ENCODE measurements around the gene SH3BP2.

Gene SH3BP2

DNA sequence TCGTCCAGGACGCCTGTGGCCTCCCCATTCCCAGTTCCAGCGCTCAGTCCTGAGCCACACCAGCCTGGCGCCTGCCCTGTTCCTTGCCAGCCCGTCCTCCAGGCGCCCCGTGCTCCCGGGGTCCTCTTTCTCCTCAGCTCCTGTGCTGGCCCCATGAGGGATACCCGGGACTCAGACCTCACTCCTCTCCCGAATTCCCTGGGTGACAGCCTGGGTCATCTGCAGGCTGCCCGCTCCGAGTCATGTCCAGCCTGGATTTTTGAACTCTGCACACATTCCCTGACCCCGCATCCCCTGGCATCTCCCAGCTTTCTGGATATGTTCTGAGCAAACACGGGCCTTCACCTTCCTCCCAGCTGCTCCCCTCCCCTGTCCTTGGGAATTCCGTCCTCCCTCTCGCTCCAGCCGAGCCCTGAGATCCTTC, 35.9 kb downstream of the SH3BP2 start:
- Mint-ChIP-seq H3K9me3 (no peaks in the 10 kb centered on the region), H3K4me3 (no peak overlapping the region), H3K27me3 (no peaks in the 10 kb centered on the region), H3K4me1 (peaks cover 4% of the 10 kb centered on the region), H3K36me3 (peaks cover 5% of the 10 kb centered on the region), H3K27ac (no peak overlapping the region)

DNA sequence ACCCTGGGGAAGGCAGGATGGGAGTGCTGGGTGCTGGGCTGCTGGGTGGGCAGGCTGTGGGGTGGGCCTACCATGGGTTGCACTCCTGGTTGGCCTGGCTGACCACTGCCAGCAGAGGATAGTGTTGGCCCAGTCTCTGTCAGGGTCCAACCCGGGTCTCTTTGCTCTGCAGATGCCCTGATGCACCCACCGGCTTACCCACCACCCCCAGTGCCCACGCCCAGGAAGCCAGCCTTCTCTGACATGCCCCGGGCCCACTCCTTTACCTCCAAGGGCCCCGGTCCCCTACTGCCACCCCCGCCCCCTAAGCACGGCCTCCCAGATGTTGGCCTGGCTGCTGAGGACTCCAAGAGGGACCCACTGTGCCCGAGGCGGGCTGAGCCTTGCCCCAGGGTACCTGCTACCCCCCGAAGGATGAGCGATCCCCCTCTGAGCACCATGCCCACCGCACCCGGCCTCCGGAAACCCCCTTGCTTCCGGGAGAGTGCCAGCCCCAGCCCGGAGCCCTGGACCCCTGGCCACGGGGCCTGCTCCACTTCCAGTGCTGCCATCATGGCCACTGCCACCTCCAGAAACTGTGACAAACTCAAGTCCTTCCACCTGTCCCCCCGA, 36.5 kb downstream of the SH3BP2 start:
- no peak overlapping the region for H3K4me3 Mint-ChIP-seq
- H3K36me3 Mint-ChIP-seq = peaks cover 5% of the 10 kb centered on the region
- H3K9me3 Mint-ChIP-seq = no peaks in the 10 kb centered on the region
- peaks cover 6% of the 10 kb centered on the region for H3K4me1 Mint-ChIP-seq
- H3K27me3 Mint-ChIP-seq = no peaks in the 10 kb centered on the region
- no peak overlapping the region for H3K27ac Mint-ChIP-seq

DNA sequence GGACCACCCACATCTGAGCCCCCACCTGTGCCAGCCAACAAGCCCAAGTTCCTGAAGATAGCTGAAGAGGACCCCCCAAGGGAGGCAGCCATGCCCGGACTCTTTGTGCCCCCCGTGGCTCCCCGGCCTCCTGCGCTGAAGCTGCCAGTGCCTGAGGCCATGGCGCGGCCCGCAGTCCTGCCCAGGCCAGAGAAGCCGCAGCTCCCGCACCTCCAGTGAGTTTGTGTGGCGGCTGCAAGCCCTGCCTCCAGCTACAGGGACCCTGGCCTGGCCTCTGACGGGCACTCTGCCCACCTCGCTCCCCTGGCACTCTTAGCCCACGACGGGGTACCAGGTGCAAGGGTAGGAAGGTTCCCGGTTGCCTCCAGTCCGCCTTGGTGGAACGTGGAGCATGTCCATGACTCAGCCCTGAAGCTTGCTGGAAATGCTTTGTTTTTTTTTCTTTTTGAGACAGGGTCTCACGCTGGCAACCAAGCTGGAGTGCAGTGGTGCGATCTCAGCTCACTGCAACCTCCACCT, 37.1 kb downstream of the SH3BP2 start:
- no peaks in the 10 kb centered on the region for H3K9me3 Mint-ChIP-seq
- H3K4me3 Mint-ChIP-seq = no peak overlapping the region
- H3K27ac Mint-ChIP-seq = no peak overlapping the region
- peaks cover 12% of the 10 kb centered on the region for H3K4me1 Mint-ChIP-seq
- H3K27me3 Mint-ChIP-seq = no peaks in the 10 kb centered on the region
- H3K36me3 Mint-ChIP-seq = peaks cover 5% of the 10 kb centered on the region

DNA sequence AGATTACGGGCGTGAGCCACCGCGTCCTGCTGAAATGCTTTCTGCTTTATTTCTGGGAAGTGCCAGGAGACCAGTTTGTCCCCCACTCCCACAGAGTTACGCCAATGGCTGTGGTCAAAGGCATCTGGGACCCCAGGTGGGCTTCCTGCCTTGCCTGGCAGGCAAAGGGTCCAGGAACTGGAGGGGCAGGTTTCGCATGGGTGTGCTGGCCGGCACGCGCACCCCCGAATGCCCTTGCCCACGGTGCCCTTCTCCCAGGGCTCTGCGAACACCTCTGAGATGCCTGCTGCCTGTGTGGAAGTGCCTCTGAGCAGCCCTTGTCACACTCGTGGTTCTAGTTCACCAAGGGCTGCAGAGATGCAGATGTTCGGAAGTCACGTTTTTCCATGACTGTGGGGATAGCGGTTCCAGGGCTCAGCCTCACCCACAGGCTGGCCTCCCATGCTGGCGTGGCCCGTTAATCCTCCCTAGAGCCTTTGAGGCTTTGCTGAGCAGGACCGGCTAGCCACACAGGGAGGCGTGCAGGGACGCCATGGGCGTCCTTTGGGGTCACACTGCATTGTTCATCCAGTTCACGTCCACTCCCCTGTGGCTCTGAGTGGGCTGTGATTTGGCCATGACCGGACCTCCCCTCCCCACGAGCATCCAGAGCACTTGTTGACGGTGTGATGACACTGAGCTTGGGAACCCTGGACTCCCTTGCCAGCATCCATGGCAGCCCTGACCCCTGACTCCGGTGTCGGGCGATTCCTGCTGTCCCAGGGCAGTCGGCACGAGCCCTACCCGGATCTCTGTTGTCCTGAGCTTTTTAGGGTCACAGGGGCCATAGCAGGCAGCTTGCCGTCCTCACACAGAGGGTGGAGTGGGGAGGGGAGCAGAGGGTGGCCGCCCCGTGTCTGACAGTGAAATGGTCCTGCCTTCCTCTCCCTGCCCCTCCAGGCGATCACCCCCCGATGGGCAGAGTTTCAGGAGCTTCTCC, 38.0 kb downstream of the SH3BP2 start:
- Mint-ChIP-seq H3K27ac (no peak overlapping the region), H3K4me3 (no peak overlapping the region), H3K27me3 (no peaks in the 10 kb centered on the region), H3K36me3 (peaks cover 5% of the 10 kb centered on the region), H3K4me1 (peaks cover 21% of the 10 kb centered on the region), H3K9me3 (no peaks in the 10 kb centered on the region)

DNA sequence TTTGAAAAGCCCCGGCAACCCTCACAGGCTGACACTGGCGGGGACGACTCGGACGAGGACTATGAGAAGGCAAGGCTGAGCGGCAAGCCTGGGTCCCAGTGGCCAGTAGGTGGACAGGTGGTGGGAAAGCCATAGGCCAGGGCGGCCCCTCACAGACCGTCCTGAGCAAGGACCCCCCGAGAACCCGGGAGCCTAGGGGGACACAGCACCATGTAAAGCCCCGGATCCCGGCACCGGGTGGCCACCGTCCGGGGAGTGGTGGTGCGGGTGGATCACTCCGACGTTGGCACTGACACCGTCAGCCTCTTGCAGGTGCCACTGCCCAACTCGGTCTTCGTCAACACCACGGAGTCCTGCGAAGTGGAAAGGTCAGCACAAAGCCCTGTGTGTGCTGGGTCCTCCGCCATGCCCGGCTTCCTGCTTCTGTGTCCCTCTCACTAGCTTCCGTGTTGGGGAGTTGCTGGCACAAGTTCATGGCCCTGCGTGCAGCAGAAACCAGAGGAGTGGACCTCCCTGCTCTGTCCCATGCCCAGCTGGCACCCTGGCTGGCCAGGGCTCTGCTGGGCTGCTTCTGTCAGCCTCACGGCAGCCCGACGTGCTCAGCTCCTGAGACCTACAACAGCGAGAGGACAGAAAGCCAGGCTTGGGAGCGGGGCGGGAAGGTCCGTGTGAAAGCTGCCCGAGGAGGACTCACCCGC, 38.9 kb downstream of the SH3BP2 start:
- Mint-ChIP-seq H3K36me3 (peaks cover under 1% of the 10 kb centered on the region), H3K4me1 (peaks cover 27% of the 10 kb centered on the region), H3K4me3 (no peak overlapping the region), H3K27ac (no peak overlapping the region), H3K27me3 (no peaks in the 10 kb centered on the region), H3K9me3 (no peaks in the 10 kb centered on the region)

DNA sequence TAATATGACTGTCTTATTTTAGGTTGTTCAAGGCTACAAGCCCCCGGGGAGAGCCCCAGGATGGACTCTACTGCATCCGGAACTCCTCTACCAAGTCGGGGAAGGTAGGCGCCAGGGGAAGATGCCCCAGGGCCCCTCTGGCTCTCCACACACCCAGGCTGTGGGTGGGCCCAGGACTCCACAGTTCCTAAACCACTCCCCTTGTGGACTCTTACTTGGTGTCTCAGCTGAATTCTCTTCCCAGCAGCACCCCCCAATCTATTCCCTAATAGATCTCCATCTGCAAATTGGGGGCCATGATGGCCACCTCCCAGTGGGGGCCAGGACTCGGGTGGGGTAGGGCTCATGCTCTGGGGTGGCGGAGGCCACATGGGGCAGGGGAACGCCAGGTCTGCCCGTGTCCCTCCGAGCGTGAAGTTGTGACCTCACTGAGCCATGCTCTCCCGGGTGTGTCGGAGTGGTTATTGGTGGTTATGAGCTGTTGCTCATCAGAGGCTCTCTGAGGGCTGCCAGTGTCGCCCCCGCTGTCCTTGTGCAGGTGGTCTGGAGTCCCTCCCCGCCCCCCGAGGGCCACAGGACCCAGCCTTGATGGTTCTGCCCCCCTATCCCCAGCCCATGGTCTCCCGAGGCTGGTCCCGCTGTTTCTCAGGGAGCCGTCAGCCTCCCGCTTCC, 39.6 kb downstream of the SH3BP2 start:
- no peaks in the 10 kb centered on the region for H3K36me3 Mint-ChIP-seq
- H3K9me3 Mint-ChIP-seq = no peaks in the 10 kb centered on the region
- peaks cover 33% of the 10 kb centered on the region for H3K4me1 Mint-ChIP-seq
- no peaks in the 10 kb centered on the region for H3K27me3 Mint-ChIP-seq
- no peak overlapping the region for H3K4me3 Mint-ChIP-seq
- no peak overlapping the region for H3K27ac Mint-ChIP-seq

DNA sequence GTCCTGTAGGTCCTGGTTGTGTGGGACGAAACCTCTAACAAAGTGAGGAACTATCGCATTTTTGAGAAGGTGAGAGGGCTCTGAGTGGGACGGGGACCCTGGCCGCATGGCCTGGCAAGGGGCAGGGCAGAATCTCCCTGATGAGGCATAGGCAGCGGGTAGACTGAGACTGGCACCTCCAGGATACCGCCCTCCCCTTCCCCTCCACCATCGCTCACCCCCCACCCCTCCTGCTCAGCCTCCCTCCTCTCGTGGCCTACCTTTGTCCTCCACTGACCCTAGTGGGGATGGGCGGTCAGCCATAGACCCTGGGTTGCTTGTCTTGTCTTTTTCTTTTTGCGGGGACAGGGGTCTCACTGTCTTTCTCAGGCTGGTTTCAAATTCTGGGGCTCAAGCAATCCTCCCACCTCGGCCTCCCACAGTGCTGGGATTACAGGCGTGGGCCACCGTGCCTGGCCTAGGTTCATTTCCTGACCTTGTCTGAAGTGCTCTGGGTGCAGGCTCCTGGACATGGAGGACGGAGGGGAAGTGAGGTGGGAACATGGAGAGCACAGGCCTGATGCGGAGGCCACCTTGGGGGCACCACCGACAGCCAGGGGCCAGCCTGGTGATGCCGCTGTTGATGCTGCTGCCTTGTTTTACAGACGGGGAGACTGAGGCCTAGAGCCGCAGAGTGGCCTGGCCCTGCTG, 40.2 kb downstream of the SH3BP2 start:
- H3K4me1 Mint-ChIP-seq = peaks cover 39% of the 10 kb centered on the region
- no peaks in the 10 kb centered on the region for H3K27me3 Mint-ChIP-seq
- H3K27ac Mint-ChIP-seq = peak overlapping the region; percentile 65
- no peak overlapping the region for H3K4me3 Mint-ChIP-seq
- H3K36me3 Mint-ChIP-seq = no peaks in the 10 kb centered on the region
- no peaks in the 10 kb centered on the region for H3K9me3 Mint-ChIP-seq

DNA sequence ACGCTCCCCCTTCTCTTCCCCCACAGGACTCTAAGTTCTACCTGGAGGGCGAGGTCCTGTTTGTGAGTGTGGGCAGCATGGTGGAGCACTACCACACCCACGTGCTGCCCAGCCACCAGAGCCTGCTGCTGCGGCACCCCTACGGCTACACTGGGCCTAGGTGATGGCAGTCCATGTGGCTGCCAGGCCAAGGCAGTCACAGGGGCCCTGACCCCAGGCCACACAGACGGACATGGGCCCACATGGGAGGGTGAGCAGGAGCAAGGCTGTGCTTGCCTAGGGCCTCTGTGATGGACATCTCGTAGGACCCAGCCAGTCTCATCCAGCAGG, 40.8 kb downstream of the SH3BP2 start:
- Mint-ChIP-seq H3K9me3 (no peaks in the 10 kb centered on the region), H3K27ac (no peak overlapping the region), H3K4me3 (no peak overlapping the region), H3K27me3 (no peaks in the 10 kb centered on the region), H3K36me3 (no peaks in the 10 kb centered on the region), H3K4me1 (peaks cover 44% of the 10 kb centered on the region)

DNA sequence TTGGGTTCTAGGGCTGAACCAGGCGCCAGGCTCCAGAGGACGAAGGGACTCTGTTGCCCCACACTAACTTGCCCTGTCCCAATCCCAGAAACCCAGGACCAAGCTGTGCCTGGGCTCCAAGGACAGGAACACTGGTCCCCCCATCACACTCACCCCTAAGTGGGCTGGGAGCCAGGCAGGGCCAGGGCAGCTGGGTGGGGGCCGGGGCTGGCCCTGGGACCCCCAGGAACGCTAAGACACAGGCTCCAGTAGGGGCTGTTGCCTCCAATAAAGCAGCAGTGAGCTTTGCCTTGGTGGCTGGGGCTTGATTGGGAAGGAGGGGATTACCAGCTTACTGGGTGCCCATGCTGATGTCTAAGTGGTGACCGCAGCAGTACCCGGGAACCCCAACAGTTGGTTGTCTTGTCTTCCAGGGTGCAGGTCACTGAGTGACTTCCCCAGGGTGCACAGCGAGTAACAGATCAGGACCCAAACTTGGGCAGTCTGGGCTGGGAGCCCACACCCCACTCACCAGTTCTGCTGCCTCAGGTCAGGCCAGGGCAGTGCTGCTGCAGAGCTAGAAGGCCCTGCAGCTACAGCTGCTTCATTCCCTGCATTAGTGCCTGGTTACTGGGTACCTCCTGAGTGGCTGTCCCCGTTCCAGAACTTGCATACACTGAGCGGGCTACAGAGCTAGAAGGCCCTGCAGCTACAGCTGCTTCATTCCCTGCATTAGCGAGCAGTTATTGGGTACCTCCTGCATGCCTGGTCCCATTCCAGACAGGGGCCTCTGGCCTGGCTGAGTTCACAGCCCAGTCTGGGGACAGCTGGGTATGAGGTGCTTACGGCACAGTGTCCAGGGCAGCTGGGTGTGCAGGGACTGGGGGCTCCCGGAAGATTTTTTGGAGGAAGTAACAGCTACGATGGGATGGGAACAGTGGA, 41.4 kb downstream of the SH3BP2 start:
- peaks cover 51% of the 10 kb centered on the region for H3K4me1 Mint-ChIP-seq
- no peaks in the 10 kb centered on the region for H3K9me3 Mint-ChIP-seq
- H3K27me3 Mint-ChIP-seq = no peaks in the 10 kb centered on the region
- no peak overlapping the region for H3K4me3 Mint-ChIP-seq
- no peaks in the 10 kb centered on the region for H3K36me3 Mint-ChIP-seq
- no peak overlapping the region for H3K27ac Mint-ChIP-seq

DNA sequence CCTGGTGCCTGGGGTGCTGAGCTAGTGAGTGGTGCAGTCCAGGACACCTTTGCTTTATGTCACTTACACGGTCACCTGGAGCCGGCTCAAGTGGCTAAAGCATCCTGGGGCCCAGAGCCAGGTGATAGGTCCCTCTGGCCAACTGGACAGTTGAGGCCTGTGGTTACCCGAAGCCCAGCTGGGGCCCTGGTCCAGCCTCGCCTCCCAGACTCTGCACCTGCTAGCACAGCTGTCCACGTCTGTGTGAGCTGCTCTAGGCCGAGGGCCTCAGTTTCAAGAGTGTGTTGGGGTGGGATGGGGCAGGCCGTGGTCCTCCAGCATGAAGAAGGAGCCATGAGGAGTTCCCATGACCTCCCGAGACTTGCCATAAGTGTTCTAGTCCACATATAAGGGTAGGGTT, 43.1 kb downstream of the SH3BP2 start:
- no peak overlapping the region for H3K27ac Mint-ChIP-seq
- H3K4me1 Mint-ChIP-seq = peaks cover 62% of the 10 kb centered on the region
- peaks cover 3% of the 10 kb centered on the region for H3K36me3 Mint-ChIP-seq
- no peaks in the 10 kb centered on the region for H3K27me3 Mint-ChIP-seq
- H3K9me3 Mint-ChIP-seq = no peaks in the 10 kb centered on the region
- H3K4me3 Mint-ChIP-seq = no peak overlapping the region

DNA sequence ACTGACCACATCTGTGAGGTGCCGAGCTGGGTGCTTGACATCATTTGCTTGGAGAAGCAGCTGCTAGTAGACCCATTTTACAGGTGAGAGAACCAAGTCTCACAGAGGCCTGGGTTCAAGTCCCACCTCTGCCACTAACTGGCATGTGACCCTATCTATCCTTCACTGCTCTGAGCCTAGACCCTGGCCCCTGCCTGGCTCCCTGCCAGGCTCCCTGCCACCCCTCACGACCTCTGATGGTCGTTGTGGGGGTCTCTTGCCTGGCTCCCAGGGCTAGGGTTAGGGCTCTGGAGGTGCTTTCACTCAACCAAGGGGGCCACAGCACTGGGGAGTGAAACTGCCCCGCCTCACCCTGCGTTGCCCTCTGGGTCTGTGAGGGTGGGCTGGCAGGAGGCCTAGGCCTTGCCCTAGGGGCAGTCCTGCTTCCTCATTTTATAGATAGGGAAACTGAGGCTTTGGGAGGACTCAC, 43.5 kb downstream of the SH3BP2 start:
- Mint-ChIP-seq H3K36me3 (peaks cover 4% of the 10 kb centered on the region), H3K4me3 (no peak overlapping the region), H3K9me3 (no peaks in the 10 kb centered on the region), H3K27me3 (no peaks in the 10 kb centered on the region), H3K27ac (no peak overlapping the region), H3K4me1 (peaks cover 66% of the 10 kb centered on the region)

DNA sequence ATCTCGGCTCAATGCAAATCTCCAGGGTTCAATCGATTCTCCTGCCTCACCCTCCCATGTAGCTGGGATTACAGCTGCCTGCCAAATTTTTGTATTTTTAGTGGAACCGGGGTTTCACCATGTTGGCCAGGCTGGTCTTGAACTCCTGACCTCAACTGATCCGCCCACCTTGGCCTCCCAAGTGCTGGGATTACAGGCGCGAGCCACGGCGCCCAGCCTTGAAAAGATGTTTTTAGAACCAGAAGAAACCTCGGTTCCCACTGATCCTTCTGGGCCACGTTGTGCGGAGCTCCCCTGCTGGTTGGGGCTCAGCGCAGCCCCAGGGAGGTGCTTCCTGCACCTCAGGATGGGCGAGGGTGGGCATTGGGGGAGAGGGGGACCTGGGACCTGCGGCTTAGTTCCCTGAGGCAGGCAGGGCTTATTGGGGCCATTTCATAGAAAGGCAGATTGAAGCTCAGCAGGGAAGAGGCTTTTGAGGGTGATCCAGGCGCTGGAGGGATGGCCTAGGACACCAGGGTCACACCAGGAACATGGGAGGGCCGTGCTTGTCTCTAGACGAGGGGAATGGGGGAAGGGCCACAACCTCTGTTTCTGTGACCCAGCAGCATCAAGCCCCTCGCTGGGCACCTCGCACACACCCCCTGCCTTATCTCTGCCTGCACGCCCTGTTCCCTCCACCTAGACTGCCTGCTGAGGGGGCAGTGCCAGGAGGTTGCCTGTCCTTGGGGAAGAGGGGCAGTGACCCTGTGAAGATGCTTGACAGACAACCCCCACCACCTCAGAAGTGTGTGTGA, 44.4 kb downstream of the SH3BP2 start:
- Mint-ChIP-seq H3K27ac (peak overlapping the region; percentile 88), H3K4me1 (peaks cover 71% of the 10 kb centered on the region), H3K4me3 (peak overlapping the region; percentile 82), H3K27me3 (no peaks in the 10 kb centered on the region), H3K9me3 (no peaks in the 10 kb centered on the region), H3K36me3 (peaks cover 4% of the 10 kb centered on the region)

DNA sequence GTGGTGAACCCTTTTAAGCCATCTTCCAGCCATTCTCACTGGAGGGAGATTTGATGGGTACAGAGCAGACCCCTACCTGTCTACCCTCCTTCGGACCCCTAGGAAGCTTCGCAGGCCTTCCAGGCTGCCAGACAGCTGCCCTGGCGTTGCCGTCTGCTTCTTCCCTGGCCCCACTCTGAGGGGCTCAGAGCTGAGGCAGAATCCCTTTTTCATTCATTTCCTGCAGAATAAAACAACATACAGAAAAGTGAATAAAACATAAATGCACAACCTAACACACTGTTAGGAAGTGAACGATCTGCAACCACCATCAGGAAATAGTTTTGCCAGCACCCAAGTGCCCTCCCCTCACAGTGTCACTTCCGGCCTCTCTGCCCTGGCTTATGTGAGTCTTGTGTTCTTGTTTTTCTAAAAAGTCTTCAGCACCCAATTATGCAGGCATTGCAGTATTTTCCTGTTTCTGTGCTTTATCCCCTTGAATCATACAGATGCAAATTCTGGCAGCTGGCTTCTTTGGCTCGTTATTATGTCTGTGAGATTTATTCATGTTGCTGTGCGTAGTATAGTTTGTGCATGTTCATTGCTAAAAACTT, 45.1 kb downstream of the SH3BP2 start:
- Mint-ChIP-seq H3K4me1 (peaks cover 77% of the 10 kb centered on the region), H3K27me3 (no peaks in the 10 kb centered on the region)

More for the DNA sequence above, 45.1 kb downstream of the SH3BP2 start:
- Mint-ChIP-seq H3K4me3 (peak overlapping the region; percentile 82), H3K9me3 (no peaks in the 10 kb centered on the region), H3K27ac (peak overlapping the region; percentile 88), H3K36me3 (peaks cover 4% of the 10 kb centered on the region)

Data from activated naive CD4-positive, alpha-beta T cell treated with anti-CD3 and anti-CD28 coated beads, Interleukin-2, amount 50 U/mL, for 24 hours (primary cell).